ENCODE measurements around the gene OPN4. TPM values are rescaled to one million over a fixed set of nuclear protein-coding genes. Genes with fewer than 3 reads are reported as not detected.

OPN4 gene
- total RNA-seq, 2 experiments from 2014 or later, result not detected

GRCh38 chr10:86668297-86669165, 14.2 kb downstream of the OPN4 start, which contains the start of gene LDB3:
LDB3 (plus strand) TSS chr10:86668511; CDS start chr10:86668692, 181 bp downstream.
- Mint-ChIP-seq H3K27me3 (no peaks in the 10 kb centered on the region), H3K4me3 (no peak within 1 kb of the TSS), H3K9me3 (no peaks in the 10 kb centered on the region), H3K27ac (no peak within 1 kb of the TSS), H3K36me3 (ENCODE audit: low read depth) (no peaks in the 10 kb centered on the region), H3K4me1 (ENCODE audit: low read depth) (no peaks in the 10 kb centered on the region)
- DNase-seq (no peak), ATAC-seq (no peak)
- ChIA-PET POLR2A (no interaction called here), CTCF (no interaction called here)
- intact Hi-C loops (cut with micrococcal nuclease), result no loop called here
- no peak for TF ChIP-seq CTCF (IDR thresholded peaks at IDR 0.05)

DNA sequence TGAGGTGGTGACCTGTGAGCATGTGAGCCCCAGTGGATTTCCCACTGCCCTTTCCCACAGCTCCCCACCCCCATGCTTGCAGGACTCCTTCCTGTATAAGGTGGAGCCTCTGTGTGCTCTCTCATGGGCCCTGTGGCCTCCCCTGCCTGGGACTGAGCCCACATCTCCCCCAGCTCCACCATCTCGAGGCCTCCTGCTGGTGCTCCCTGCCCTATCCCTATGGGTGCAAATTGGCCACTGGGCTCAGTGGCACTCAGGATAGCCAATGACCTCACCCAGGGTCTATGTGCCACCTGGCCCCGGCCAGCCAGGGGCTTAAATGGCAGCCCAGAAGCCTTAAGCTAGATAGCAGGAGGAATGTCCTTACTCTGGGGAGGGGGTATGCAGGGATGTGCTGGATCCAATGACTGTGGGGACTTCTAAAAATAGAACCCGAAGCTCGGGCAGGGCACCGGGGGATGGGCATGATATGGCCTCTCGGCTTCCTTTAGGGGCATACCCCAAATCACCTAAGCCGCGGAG, 16.0 kb downstream of the OPN4 start:
- H3K36me3 Mint-ChIP-seq (ENCODE audit: low read depth), result no peaks in the 10 kb centered on the region
- ATAC-seq, result no peak
- no peak overlapping the region for H3K4me3 Mint-ChIP-seq
- TF ChIP-seq CTCF (IDR thresholded peaks at IDR 0.05), result no peak
- intact Hi-C loops (cut with micrococcal nuclease), result no loop called here
- DNase-seq, result no peak
- H3K4me1 Mint-ChIP-seq (ENCODE audit: low read depth), result no peaks in the 10 kb centered on the region
- ChIA-PET POLR2A (no interaction called here), CTCF (no interaction called here)
- no peaks in the 10 kb centered on the region for H3K27me3 Mint-ChIP-seq
- no peak overlapping the region for H3K27ac Mint-ChIP-seq
- H3K9me3 Mint-ChIP-seq, result no peaks in the 10 kb centered on the region

- CTCF ChIA-PET, result no interaction called here
- DNase-seq (no peak), ATAC-seq (no peak)
- Mint-ChIP-seq H3K27me3 (no peaks in the 10 kb centered on the region), H3K4me1 (ENCODE audit: low read depth) (no peaks in the 10 kb centered on the region), H3K36me3 (ENCODE audit: low read depth) (no peaks in the 10 kb centered on the region), H3K4me3 (no peak overlapping the region), H3K9me3 (no peaks in the 10 kb centered on the region), H3K27ac (no peak overlapping the region)
- POLR2A ChIA-PET, result no interaction called here
- TF ChIP-seq CTCF (IDR thresholded peaks at IDR 0.05), result no peak
- intact Hi-C loops (cut with micrococcal nuclease), result no loop called here
These were observed 16.5 kb downstream of the OPN4 start for GRCh38 chr10:86670876-86671275.

GRCh38 chr10:86671419-86671818, 17.1 kb downstream of the OPN4 start:
- CTCF ChIA-PET, result no interaction called here
- intact Hi-C loops (cut with micrococcal nuclease), result no loop called here

More at GRCh38 chr10:86671419-86671818, 17.1 kb downstream of the OPN4 start:
- no peak for ATAC-seq
- H3K36me3 Mint-ChIP-seq (ENCODE audit: low read depth), result no peaks in the 10 kb centered on the region
- no peak overlapping the region for H3K4me3 Mint-ChIP-seq
- H3K4me1 Mint-ChIP-seq (ENCODE audit: low read depth), result no peaks in the 10 kb centered on the region
- TF ChIP-seq CTCF (IDR thresholded peaks at IDR 0.05), result no peak
- DNase-seq, result no peak
- H3K27me3 Mint-ChIP-seq, result no peaks in the 10 kb centered on the region
- H3K27ac Mint-ChIP-seq, result no peak overlapping the region
- no peaks in the 10 kb centered on the region for H3K9me3 Mint-ChIP-seq
- POLR2A ChIA-PET, result no interaction called here
